GM12801 (cell line): Measurements from ENCODE around the gene NUP210L.

ENCODE experiments used
- CTCF ChIP-seq: IDR thresholded peaks from one replicate; pipeline ENCODE4 v1.5.1; 2011; ENCODE audit warnings: control low read depth; ENCODE audit not compliant: insufficient read length; ENCODE audit errors: extremely low read depth

NUP210L gene

GRCh38 chr1:154093699-154094098, 61.2 kb downstream of the NUP210L start:
- no peak for TF ChIP-seq CTCF

- no peak for TF ChIP-seq CTCF
These were observed 63.2 kb downstream of the NUP210L start for GRCh38 chr1:154091706-154092105.

- no peak for TF ChIP-seq CTCF
These were observed 67.3 kb downstream of the NUP210L start for GRCh38 chr1:154087574-154087973.

GRCh38 chr1:154081386-154082126, 73.3 kb downstream of the NUP210L start:
- TF ChIP-seq CTCF: no peak

- TF ChIP-seq CTCF: no peak
These were observed 78.5 kb downstream of the NUP210L start for GRCh38 chr1:154076413-154076812.

GRCh38 chr1:154075746-154076145, 79.1 kb downstream of the NUP210L start:
- no peak for TF ChIP-seq CTCF

- TF ChIP-seq CTCF: no peak
These were observed 92.6 kb downstream of the NUP210L start for GRCh38 chr1:154062309-154062708.

GRCh38 chr1:154019940-154020339, 134.9 kb downstream of the NUP210L start:
- no peak for TF ChIP-seq CTCF
